ENCODE measurements around the gene RIGI.

Gene RIGI

GRCh38 chr9:32500768-32501167 lies 25.2 kb downstream of the RIGI start:
- no peak for DNase-seq
- H3K9me3 ChIP-seq (replicated peaks; ENCODE audit: insufficient read depth, low read length): no peaks in the 10 kb centered on the region
- no peaks in the 10 kb centered on the region for H3K9me2 ChIP-seq (replicated peaks; ENCODE audit: insufficient read depth, low read length)
- no peaks in the 10 kb centered on the region for H3F3A ChIP-seq (ENCODE audit: insufficient read depth, low read length)
- TF ChIP-seq EZH2phosphoT487 (IDR thresholded peaks at IDR 0.05; ENCODE audit: low read length) (no peak), CTCF (IDR thresholded peaks at IDR 0.05; ENCODE audit: low read length) (no peak), EZH2 (optimal IDR thresholded peaks at IDR 0.05; ENCODE audit: low read depth, low read length) (no peak)
- no peaks in the 10 kb centered on the region for H3K36me3 ChIP-seq (replicated peaks; ENCODE audit: insufficient read depth, low read length)
- no peaks in the 10 kb centered on the region for H3K4me1 ChIP-seq (ENCODE audit: low read length)
- H3K27me3 ChIP-seq (replicated peaks; ENCODE audit: insufficient read depth, low read length): no peaks in the 10 kb centered on the region
- no peak overlapping the region for H2AFZ ChIP-seq (ENCODE audit: low read length)
- H3K27ac ChIP-seq (ENCODE audit: low read length): no peak overlapping the region
- no peak overlapping the region for H3K4me2 ChIP-seq (ENCODE audit: low read depth, low read length)
- H3K79me2 ChIP-seq (ENCODE audit: low read length): no peaks in the 10 kb centered on the region
- H3K4me3 ChIP-seq (ENCODE audit: low read length): no peak overlapping the region
- H4K20me1 ChIP-seq (ENCODE audit: insufficient read depth, low read length): no peaks in the 10 kb centered on the region
- H3K9ac ChIP-seq (ENCODE audit: low read length): no peak overlapping the region

- Histone ChIP-seq H3K9ac (ENCODE audit: low read length) (no peak overlapping the region), H3K4me1 (ENCODE audit: low read length) (no peaks in the 10 kb centered on the region), H3K79me2 (ENCODE audit: low read length) (no peaks in the 10 kb centered on the region), H3K9me3 (replicated peaks; ENCODE audit: insufficient read depth, low read length) (no peaks in the 10 kb centered on the region), H3K4me2 (ENCODE audit: low read depth, low read length) (no peak overlapping the region), H4K20me1 (ENCODE audit: insufficient read depth, low read length) (no peaks in the 10 kb centered on the region), H3K36me3 (replicated peaks; ENCODE audit: insufficient read depth, low read length) (no peaks in the 10 kb centered on the region), H3F3A (ENCODE audit: insufficient read depth, low read length) (no peaks in the 10 kb centered on the region), H2AFZ (ENCODE audit: low read length) (no peak overlapping the region), H3K27me3 (replicated peaks; ENCODE audit: insufficient read depth, low read length) (no peaks in the 10 kb centered on the region), H3K9me2 (replicated peaks; ENCODE audit: insufficient read depth, low read length) (no peaks in the 10 kb centered on the region), H3K4me3 (ENCODE audit: low read length) (no peak overlapping the region), H3K27ac (ENCODE audit: low read length) (no peak overlapping the region)
- TF ChIP-seq EZH2phosphoT487 (IDR thresholded peaks at IDR 0.05; ENCODE audit: low read length) (no peak), CTCF (IDR thresholded peaks at IDR 0.05; ENCODE audit: low read length) (no peak), EZH2 (optimal IDR thresholded peaks at IDR 0.05; ENCODE audit: low read depth, low read length) (no peak)
- DNase-seq: no peak
These were observed 28.1 kb downstream of the RIGI start for GRCh38 chr9:32497921-32498320.

GRCh38 chr9:32490601-32491000 lies 35.4 kb downstream of the RIGI start:
- Histone ChIP-seq H4K20me1 (ENCODE audit: insufficient read depth, low read length) (no peaks in the 10 kb centered on the region), H3K27ac (ENCODE audit: low read length) (no peak overlapping the region), H3K79me2 (ENCODE audit: low read length) (no peaks in the 10 kb centered on the region), H3K4me1 (ENCODE audit: low read length) (no peaks in the 10 kb centered on the region), H3K36me3 (replicated peaks; ENCODE audit: insufficient read depth, low read length) (no peaks in the 10 kb centered on the region), H3K9me2 (replicated peaks; ENCODE audit: insufficient read depth, low read length) (no peaks in the 10 kb centered on the region), H3K9ac (ENCODE audit: low read length) (no peak overlapping the region), H3F3A (ENCODE audit: insufficient read depth, low read length) (no peaks in the 10 kb centered on the region), H3K27me3 (replicated peaks; ENCODE audit: insufficient read depth, low read length) (no peaks in the 10 kb centered on the region), H3K4me3 (ENCODE audit: low read length) (no peak overlapping the region), H3K9me3 (replicated peaks; ENCODE audit: insufficient read depth, low read length) (no peaks in the 10 kb centered on the region), H3K4me2 (ENCODE audit: low read depth, low read length) (no peak overlapping the region), H2AFZ (ENCODE audit: low read length) (no peak overlapping the region)
- DNase-seq: no peak
- TF ChIP-seq CTCF (IDR thresholded peaks at IDR 0.05; ENCODE audit: low read length): no peak
- TF ChIP-seq EZH2phosphoT487 (IDR thresholded peaks at IDR 0.05; ENCODE audit: low read length): no peak
- TF ChIP-seq EZH2 (optimal IDR thresholded peaks at IDR 0.05; ENCODE audit: low read depth, low read length): no peak

Measured in MM.1S (cell line).